Left ventricle myocardium superior (tissue), 1 donor: ENCODE measurements around the gene NACC2. TPM values are rescaled to one million over a fixed set of nuclear protein-coding genes. Genes with fewer than 3 reads are reported as not detected.
"Not testable (repeated sequence)": the region's sequence is repeated elsewhere in the genome, so short reads cannot be mapped to it uniquely, and the experiment has no call there.

Experiments used
- ATAC-seq: fragments of 200-7000 bp; cut with Tn5 transposase; one replicate; pipeline ENCODE4 v1.9.1; 2020; ENCODE audit warnings: mild to moderate bottlenecking, moderate library complexity
- DNase-seq: peaks from one replicate; pipeline ENCODE4 v3.0.0-alpha.2; 2020
- intact Hi-C: fragments of 100-400 bp; cut with micrococcal nuclease; formaldehyde crosslinking; loops from one replicate; pipeline ENCODE4 v1.11.0; 2022
- total RNA-seq: library from RNA; stranded (reverse); fragmentation: NEBNext Ultra II Directional; extraction: Animal tissue kit (Norgen Biotek cat#: 25700); gene quantifications from one replicate; pipeline ENCODE4 v1.2.1, GENCODE V29; 2021
- donor health status: DM: no; HTN: yes; CAD: no; lungs with severe emphysema.

The NACC2 gene
- total RNA-seq, 1 donor from 2014 or later, result 39.1 TPM

DNA sequence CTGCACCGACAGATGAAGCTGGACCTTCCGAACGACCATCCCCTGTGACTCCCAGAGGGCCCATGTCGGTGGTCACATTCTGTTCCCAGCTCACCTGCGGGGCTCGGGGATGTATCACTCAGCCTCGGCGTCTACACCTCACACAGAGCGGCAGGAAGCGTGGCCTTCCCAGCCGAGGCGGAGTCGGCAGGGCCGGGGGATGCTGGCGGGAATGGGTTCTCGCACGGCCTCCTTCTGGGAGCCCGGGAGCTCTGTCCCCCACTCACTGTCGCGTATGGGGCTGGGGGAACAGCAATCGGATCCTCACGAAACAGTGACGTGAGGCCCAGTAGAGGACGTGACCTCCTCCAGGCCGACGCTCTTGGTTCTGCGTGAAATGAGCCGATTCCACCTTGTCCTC lies 20.4 kb downstream of the NACC2 start:
- no peak for ATAC-seq
- intact Hi-C loops, result no loop called here
- no peak for DNase-seq

DNA sequence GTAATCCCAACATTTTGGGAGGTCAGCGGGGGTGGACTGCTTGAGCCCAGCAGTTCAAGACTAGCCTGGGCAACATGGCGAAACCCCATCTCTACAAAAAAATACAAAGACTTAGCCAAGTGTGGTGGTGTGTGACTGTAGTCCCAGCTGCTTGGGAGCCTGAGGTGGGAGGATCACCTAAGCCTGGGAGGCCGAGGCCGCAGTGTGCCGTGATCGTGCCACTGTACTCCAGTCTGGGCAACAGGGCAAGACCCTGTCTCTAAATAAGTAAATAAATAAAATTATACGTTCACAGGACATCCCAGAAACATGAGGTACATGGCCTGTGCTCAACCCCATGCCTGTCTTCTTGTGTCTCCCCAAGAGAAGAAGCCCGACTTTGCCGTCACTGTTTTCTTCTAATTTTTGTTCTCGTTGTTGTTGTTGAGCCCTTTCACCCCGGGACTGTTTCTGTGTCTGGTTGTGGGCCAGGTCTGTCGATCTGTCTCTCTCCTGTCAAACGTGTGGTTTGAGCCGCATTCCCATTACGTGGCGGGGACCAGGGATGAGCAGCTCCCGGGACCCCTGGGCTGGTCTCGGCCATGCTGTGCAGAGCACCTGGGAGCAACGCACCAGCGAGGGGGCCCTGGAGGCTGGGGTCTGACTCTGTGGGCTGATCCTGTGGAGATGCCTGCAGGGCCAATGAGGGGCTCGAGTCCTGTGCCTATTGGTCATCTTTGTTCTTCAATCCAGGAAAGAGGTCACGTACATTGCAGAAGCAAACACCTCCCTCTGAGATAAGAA lies 32.2 kb downstream of the NACC2 start:
- no peak for DNase-seq
- no peak for ATAC-seq
- intact Hi-C loops, result no loop called here

DNA sequence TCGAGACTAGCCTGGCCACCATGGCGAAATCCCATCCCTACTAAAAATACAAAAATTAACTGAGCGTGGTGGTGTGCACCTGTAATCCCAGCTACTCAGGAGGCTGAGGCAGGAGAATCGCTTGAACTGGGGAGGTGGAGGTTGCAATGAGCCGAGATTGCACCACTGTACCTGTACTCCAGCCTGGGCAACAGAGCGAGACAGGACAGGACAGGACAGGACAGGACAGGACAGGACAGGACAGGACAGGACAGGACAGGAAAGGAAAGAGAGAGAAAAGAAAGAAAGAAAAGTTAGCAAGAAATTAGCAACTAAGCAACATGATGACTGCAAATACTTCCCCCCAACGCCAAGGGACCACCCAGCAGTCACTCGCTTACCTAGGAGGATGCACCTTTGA lies 33.2 kb downstream of the NACC2 start:
- ATAC-seq, DNase-seq, intact Hi-C loops: not testable (repeated sequence)

DNA sequence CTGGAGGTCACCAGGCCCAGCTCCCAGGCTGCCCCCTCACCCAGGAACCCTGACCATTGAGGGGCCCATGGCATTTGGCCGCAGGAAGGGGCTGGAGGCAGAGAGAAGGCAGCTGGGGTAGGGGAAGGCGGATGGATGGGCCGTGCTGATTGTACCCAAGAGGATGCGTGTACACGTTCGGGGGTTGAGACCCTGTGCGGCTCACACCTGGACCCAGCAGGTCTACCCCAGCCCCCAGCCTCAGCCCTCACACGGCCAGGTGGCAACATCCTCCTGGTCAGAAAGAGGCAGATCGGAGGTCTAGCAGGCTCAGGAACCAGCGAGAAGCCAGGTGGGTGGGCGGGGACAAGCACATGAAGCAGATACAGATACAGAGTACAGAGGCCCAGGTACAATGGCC lies 33.7 kb downstream of the NACC2 start:
- DNase-seq (no peak), ATAC-seq (no peak)
- intact Hi-C loops, result no loop called here

DNA sequence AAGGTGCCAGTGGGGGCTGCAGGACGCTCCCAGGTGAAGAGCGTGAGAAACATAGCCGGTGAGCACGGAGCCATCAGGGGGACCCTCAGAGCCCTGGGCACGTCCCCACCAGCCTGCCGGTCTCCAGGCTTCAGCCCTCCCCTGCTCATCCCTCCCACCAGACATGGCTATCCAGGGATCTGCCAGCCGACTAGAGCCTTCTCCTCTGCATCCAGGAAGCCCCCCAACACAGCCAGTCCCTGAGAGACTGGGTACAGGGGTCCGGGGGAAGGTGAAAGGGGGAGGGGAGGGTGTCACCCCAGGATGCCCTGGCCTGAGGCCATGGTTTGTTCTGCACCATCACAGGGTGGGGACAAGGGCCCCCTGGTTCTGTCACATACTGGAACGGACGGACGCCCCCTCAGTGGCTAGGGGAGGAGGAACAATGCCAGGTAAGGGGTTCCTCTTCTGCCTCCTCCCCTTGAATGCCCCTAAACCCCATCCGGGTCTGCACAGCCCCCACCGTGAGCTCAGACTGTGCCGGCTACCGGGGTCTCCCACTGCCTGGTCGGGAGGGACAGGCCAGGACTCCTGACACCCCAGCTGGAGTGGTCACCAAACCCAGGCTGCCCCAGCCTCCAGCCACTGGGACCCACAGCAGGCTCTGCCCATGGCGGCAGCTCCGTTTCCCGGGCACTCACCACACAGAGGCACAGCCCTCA lies 34.3 kb downstream of the NACC2 start:
- intact Hi-C loops, result no loop called here
- no peak for ATAC-seq
- DNase-seq, result no peak

DNA sequence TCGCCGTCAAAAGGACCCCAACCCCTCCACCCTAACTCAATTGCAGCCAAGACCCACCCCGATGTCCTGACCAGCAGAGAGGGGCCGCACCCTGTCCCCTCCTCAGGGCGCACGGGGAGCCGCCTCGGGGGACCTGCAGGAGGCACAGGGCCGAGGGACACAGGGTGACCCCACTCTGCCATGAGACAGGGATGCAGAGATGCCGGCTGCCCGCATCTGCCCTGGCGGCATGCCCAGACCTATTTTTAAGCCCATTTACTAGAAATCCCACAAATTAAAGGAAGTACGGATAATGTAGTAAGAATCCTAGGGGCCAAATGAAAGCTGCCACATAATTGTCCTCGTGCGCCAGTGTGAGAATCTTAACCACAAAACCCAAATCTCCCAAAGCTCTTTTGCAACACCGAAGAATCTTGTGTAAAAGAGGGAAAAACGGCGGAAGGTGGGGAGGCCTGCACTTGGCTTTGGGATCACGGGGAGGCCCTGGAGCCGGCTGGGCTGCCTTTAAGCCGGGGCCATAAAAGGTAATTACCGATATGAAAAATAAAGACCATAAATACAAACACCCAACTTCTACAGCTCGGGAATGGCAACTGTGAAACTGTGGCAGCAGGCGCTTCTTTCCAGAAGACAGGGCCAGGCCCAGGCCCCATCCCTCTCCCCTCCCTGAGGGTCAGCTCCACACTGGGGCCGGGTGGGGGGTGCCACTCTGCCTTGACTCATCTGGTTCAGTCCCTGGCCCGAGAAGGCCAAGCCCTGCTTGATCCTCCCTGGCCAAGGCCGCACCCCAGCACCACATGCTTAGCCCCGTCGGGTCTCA lies 35.0 kb downstream of the NACC2 start:
- DNase-seq, result no peak
- no peak for ATAC-seq
- intact Hi-C loops, result no loop called here

DNA sequence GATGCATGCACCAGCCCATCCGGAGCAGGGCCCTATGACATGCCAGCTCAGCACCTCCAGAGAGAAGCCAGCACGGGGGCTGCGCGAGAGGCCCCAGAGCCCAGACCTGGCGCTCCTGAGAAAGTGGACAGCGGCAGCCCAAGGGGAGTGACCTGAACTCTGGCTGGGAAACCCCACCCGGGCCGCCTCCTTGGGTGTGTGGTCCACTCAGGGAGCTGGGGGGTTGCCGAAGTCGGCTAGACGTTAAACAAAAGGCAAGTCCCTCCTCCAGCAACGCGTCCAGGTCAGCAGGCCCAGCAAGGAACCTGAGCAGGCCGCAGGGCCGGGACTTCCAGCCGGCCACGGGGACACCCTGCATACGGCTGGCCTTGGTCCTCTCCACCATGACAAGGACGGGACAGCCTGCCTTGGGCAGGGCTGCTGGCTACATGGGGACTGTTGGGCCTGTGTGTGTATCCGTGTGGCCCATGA lies 35.7 kb downstream of the NACC2 start:
- no peak for DNase-seq
- ATAC-seq, result no peak

DNA sequence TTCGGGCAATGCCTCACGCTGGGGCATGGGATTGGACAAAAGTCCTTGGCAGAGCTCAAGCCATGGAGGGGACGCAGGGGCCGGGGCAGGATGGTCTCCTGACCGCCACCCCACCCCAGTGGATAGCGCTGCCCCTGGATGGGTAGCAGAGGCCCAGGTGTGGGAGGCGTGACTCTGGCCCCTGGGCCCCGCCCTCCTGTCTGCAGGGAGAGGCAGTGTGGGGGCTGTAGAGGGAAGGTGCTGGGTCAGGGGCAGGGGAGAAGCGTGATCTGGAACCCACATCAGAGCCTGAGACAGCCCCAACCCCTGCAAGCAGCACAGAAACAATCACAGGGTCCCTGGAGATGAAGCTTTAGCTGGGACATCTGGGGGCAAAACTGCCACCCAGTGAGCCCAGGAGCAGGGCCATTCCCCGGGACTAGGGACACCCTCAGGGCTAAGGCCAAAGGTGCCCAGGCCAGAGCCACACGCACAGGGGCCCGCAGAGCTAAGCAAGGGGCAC lies 36.2 kb downstream of the NACC2 start:
- ATAC-seq (no peak), DNase-seq (no peak)
- intact Hi-C loops, result no loop called here

More for the DNA sequence above, 35.7 kb downstream of the NACC2 start:
- intact Hi-C loops, result no loop called here

DNA sequence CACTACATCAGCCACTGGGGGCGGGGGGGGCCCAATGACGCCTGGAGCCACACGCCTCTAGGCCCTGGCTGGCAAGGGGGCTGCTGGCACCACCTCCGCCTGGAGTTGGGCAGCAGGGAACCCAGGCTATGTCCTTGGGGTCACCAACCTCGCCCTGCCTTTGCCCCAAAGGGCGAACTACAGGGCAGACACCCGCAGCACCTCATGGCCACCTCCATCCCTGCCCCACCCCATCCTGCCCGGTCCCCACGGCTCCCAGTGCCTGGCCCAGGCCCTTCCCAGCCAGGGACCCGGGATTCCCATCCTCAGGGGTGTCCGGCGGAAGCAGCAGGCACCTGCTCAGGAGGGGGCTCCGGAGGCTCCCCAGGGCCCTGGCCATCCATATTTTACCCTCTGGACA lies 37.0 kb downstream of the NACC2 start:
- ATAC-seq (no peak), DNase-seq (no peak)
- intact Hi-C loops, result no loop called here

DNA sequence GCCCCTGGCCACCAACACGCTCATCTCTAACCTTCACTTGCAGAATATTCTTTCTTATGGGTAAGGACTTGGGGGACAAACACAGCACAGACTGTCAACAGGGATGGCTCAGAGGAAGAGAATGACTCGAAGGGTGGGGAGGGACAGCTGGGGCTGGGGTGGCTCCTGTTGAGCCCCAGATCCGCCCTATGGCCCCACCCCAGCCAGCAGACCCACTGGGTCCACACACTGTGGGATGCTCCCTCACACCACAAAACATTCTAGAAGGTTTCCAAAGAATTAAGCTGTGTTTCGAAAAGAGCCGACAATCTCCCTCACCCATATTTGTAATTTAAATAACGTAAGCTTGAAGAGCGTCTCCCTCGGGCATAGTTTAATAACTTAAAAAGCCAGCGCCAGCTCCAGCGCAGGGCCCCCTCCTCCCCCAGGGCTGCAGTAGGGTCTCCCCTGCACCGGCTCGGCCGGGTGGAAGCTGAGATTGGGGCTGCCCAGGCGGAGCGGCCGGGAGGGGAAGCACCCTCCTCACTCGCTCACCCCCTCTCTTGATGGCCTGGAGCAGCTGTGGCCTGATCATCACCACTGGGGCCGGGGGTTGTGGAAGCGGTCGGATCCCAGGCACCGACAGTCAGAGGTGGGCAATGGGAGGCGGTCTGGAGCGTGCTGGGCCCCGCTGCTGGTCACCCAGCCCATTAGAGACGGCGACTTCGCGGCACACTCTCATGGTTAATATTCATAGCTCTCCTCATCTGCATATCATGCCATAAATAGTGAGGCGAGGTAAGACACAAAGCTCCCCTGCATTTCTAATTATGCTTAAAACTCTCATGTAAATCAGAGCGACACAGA lies 37.6 kb downstream of the NACC2 start:
- no peak for ATAC-seq

DNA sequence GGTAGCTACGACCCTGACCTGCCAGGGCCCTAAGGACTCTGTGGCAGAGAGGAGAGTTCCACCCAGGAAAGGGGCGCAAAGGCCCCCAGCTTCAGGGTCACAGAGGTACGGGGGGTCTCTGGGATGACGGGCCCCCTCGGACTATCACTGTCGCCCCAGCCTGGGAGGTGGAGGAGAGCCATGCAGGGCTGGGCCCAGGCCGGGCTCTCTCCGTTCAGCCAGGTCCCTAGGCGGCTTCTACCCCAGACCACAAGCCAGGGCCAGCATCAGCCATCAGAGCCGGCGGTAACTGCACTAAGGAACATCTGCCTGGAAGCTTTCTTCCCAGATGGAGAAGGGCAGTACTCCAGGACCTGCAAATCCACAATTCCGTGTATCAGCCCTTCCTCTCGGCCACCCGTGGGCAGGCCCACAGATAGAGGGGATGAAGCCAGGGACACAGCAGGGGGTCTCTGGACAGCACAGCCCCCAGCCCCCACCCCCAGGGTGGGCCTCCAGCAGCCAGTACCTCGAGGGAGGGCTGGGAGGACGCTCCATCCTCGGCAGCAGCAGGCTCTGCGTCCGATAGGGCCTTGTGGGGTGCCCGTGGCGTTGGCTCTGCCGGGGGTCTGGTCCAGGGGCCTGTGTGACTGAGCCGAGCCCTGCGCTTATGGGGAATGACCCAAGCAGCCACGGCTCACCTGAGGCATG lies 38.4 kb downstream of the NACC2 start:
- intact Hi-C loops, result no loop called here
- DNase-seq, result no peak
- no peak for ATAC-seq

More for the DNA sequence above, 37.6 kb downstream of the NACC2 start:
- no peak for DNase-seq
- intact Hi-C loops, result no loop called here

DNA sequence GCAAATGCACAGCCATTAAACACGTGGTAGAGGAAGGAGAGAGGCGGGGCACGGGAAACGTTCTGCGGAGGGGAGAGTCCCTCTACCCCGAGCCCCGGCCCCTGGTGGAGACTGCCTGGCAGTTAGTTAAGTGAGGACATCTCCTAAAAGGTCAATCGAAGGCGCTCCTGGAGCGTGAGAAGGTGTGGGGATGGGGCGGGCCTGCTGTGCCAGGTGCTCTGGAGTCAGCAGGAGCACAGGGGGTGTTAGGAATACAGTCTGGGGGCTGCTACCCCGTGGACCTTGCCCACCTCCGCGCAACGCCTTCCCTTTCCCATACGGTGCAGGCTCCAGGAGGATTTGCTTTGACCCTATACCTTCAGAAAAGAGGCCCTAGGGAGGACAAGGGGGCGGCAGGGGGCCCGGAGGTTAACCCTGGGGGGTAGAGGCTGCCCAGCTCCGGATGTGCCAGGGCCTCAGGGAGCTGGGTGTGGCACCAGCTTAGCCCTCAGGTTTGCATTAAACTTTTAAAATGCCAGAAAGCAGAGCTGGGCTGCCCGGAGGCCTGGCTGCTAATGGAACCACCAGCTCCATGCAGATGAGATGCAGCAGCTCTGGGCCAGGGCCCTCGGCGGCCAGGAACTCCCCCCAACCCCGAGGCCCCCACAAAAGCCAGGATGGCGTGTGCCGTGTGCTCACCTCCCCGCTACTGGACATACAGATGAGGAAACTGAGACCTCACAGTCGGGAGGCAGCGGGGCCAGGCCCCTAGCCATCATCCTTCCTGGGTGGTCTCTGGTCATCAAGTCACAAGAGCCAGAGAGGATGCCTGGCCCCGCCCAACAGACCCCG lies 39.2 kb downstream of the NACC2 start:
- intact Hi-C loops, result no loop called here
- no peak for ATAC-seq
- no peak for DNase-seq

DNA sequence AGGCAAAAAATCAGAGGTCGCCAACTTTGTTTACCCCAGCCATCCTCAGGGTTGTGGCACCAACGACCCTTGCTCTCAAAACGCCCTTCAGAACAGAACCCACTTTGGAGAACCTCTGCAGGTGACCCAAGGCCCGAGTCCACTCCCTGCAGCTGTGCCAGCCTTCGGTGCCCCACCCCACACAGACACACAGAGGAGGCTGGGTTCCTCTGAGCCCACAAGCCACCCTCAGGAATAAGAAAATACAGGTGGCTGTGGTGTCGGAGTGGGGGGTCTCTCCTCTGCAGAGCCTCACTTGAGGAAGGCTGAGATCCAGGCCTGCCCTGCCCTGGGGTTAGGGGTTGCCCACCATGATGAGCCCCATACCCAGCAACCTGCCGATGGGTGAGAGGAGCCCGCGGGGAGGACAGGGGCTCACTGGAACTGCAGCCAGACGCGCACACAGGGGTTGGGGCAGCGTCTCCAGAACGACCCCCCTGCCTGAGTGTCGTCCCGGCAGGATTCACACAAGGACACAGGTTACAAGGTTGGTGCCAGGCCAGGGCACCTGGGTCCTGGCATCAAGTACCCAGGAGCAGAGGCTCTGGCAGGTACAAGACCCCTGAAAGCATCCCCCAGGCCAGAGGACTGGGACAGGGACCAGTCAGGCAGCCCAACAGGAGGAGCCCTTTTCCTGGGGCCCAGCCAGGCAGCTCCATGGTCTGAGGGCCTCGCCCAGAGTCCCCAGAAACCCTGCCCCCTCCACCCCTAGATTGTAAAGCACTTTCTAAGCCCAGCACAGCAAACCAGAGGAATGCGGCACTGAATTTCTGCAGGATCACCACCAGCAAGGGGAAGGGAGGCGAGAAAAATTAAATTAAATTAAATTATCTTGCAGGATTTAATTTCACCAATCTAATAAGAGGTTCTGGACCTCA lies 40.0 kb downstream of the NACC2 start:
- no peak for DNase-seq
- intact Hi-C loops, result no loop called here

DNA sequence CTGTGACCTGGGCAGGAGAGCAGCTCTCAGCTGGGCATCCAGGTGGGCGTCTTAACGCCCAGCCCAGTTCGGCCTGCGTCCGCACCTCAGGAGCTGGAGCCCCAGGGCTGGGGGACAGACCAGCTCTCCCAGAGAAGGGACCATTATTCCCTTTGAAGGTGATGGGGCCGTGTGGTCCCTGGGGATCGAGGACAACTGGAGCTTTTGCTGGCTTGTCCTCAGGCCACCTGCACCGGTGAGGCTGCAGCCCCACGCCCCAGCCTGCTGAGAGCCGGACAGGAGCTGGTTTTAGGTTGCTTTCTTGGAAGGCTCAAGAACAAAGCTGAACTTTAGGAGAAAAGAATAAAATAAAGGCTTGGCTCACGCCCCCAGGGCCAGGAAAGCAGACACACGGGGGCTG lies 40.9 kb downstream of the NACC2 start:
- intact Hi-C loops, result no loop called here
- DNase-seq (no peak), ATAC-seq (no peak)

More for the DNA sequence above, 40.0 kb downstream of the NACC2 start:
- ATAC-seq, result no peak

DNA sequence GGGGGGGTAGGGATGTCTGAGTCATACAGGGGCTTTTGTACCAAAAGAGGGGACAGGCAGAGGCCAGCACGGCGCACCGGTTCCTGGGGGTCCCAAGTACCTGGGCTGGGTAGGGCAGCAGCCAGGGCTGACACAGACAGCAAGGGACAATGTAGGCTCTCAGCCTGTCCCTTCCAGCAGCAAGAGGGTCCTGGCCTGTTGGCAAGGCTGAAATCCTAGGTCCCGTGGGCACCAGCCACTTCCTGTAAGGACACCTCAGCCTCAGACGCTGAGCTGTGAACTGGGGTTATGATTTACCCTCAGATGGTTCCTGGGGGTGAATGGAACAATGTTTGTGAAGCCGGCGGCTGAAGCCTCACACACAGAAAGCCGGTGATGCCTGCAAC lies 41.3 kb downstream of the NACC2 start:
- no peak for DNase-seq
- ATAC-seq, result no peak
- intact Hi-C loops, result no loop called here

DNA sequence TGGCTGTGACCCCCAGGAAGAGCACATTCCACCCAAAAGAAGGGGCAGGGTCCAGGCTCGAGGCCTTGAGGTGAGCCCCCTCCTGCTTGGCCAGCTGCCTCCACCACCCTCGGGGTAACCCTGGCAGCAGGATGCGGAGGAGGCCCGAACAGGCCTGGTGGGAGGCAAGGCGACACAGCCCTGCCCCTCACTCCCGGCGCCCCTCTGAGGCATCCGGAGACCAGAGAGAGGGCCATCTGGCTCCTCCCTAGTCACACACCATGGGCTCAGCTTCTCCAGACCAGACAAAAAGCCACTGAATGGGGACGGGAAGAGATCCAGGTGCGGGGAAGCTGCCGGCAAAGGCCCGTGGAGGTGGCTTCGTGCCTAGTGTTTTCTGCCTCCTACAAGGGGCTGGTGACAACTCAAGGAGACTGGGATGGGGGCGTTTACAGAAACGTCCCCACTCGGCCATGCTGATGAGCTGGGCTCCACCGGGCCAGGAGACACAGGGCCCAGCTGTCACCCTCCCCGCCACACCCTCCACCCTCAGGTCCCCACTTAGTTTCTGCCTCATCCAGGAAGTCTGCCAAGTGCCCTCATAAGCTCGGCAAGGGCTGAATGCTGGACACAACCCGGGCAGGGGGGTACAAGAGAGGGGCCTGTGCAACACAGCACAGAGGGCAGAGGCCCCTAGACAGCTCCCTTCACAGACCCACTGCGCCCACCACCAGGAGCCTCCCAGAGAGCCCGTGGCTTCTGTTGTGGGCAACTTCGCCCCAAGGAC lies 41.9 kb downstream of the NACC2 start:
- intact Hi-C loops, result no loop called here
- DNase-seq, result peak; percentile 52
- ATAC-seq, result peak; percentile 40
